Lung (tissue), 12 donors: ENCODE data around the gene LRPPRC. TPM values are rescaled to one million over a fixed set of nuclear protein-coding genes. Genes with fewer than 3 reads are reported as not detected.
A peak's percentile ranks its signal among the peaks of the same experiment; 100 is the strongest.

Source experiments
- ATAC-seq: fragments of 200-7000 bp; cut with Tn5 transposase; one replicate; pipeline ENCODE4 v1.9.1; 2020; ENCODE audit warnings: moderate number of reproducible peaks; ENCODE audit not compliant: insufficient read depth, low FRiP score
- DNase-seq, 3 donors: peaks; one replicate each; pipeline ENCODE4 v3.0.0-alpha.2; 2013 to 2017
- H3K27ac ChIP-seq, 2 donors: one replicate each; pipeline ENCODE4 v1.5.1; 2013; ENCODE audit warnings: mild to moderate bottlenecking in 2 of 2, moderate library complexity in 2 of 2, control low read depth in 1 of 2, inconsistent platforms in 1 of 2, low read depth in 1 of 2, low read length in 1 of 2
- H3K27me3 ChIP-seq, 3 donors: one replicate each; pipeline ENCODE4 v1.5.1; 2013; ENCODE audit warnings: low read length in 2 of 3; ENCODE audit not compliant: control insufficient read depth in 3 of 3, insufficient read depth in 3 of 3
- H3K36me3 ChIP-seq, 4 donors: one replicate each; pipeline ENCODE4 v1.5.1; 2013; ENCODE audit warnings: low read length in 4 of 4, mild to moderate bottlenecking in 1 of 4, moderate library complexity in 1 of 4; ENCODE audit not compliant: control insufficient read depth in 4 of 4, insufficient read depth in 4 of 4
- H3K4me1 ChIP-seq, 5 donors: one replicate each; pipeline ENCODE4 v1.5.1; 2013; ENCODE audit warnings: low read length in 5 of 5, mild to moderate bottlenecking in 2 of 5, moderate library complexity in 1 of 5; ENCODE audit not compliant: control insufficient read depth in 5 of 5, insufficient read depth in 5 of 5
- H3K4me3 ChIP-seq: one replicate; pipeline ENCODE4 v1.5.1; 2013; ENCODE audit warnings: mild to moderate bottlenecking, control low read depth, moderate library complexity
- H3K9ac ChIP-seq, 2 donors: one replicate each; pipeline ENCODE4 v1.5.1; 2013; ENCODE audit warnings: low read length in 2 of 2, control low read depth in 1 of 2; ENCODE audit not compliant: insufficient read depth in 1 of 2
- H3K9me3 ChIP-seq, 4 donors: one replicate each; pipeline ENCODE4 v1.5.1; 2013; ENCODE audit warnings: low read length in 3 of 4, mild to moderate bottlenecking in 1 of 4, moderate library complexity in 1 of 4; ENCODE audit not compliant: control insufficient read depth in 4 of 4, insufficient read depth in 3 of 4
- CTCF ChIP-seq: IDR thresholded peaks from 2 replicates; pipeline ENCODE4 v1.5.1; 2012; ENCODE audit warnings: mild to moderate bottlenecking; ENCODE audit errors: control extremely low read depth, extremely low read depth
- WGBS, 2 donors: extraction: QIAGEN DNeasy Blood & Tissue Kit; methylation state at CpG; one replicate each; pipeline ENCODE4 v1.1.7; 2013; 5-methylcytosine and 5-hydroxymethylcytosine counted together
- polyA plus RNA-seq, 2 donors: library from polyadenylated mRNA; stranded (reverse); fragments of 200-250 nt; gene quantifications; one replicate each; pipeline ENCODE4 v1.2.1, GENCODE V29; 2013
- total RNA-seq, 2 donors: library from RNA; depleted of rRNA in 1 of 2; stranded (reverse); fragments of >200 nt in 1 of 2; gene quantifications; one replicate each; pipeline ENCODE4 v1.2.1, GENCODE V29; 2014 to 2021
- donor health status: control.
- donor health status: control.
- donor health status: Bipolar disorder and iron deficiency.
- donor health status: healthy.
- donor health status: DM: yes; HTN: yes; CAD: no.

LRPPRC gene
- total and polyA plus RNA-seq, 4 donors: 29.5 to 96.6 (median 48.6) TPM

GRCh38 chr2:43899589-43899988 lies 96.2 kb downstream of the LRPPRC start:
- ATAC-seq (no peak), DNase-seq (no peak)
- no peak overlapping the region for H3K9ac ChIP-seq
- no peaks in the 10 kb centered on the region for H3K27me3 ChIP-seq
- peaks cover 0 to 7% (median 0%) of the 10 kb centered on the region in 5 donors for H3K4me1 ChIP-seq
- no peaks in the 10 kb centered on the region for H3K9me3 ChIP-seq
- 74 to 83% methylated on average over 2 of the region's 2 CpGs for WGBS, 2 donors
- H3K4me3 ChIP-seq: no peak overlapping the region
- peaks cover 5 to 37% (median 11%) of the 10 kb centered on the region in 4 donors for H3K36me3 ChIP-seq
- H3K27ac ChIP-seq: no peak overlapping the region
- TF ChIP-seq CTCF: no peak

- peaks cover 7 to 37% (median 13%) of the 10 kb centered on the region in 4 donors for H3K36me3 ChIP-seq
- peaks cover 0 to 7% (median 0%) of the 10 kb centered on the region in 5 donors for H3K4me1 ChIP-seq
- H3K9me3 ChIP-seq: no peaks in the 10 kb centered on the region
- DNase-seq: no peak
- no peak for ATAC-seq
- no peaks in the 10 kb centered on the region for H3K27me3 ChIP-seq
- H3K27ac ChIP-seq: no peak overlapping the region
- H3K4me3 ChIP-seq: no peak overlapping the region
- 86 to 93% methylated on average over 11 of the region's 11 CpGs for WGBS, 2 donors
- no peak overlapping the region for H3K9ac ChIP-seq
- no peak for TF ChIP-seq CTCF
Measured at GRCh38 chr2:43898838-43899346, 96.9 kb downstream of the LRPPRC start.

GRCh38 chr2:43898134-43898837 lies 97.5 kb downstream of the LRPPRC start:
- H3K36me3 ChIP-seq: peaks cover 10 to 39% (median 15%) of the 10 kb centered on the region in 4 donors
- DNase-seq (peak; percentile 56 to 63 (median 59)), ATAC-seq (peak; percentile 41)

More at GRCh38 chr2:43898134-43898837, 97.5 kb downstream of the LRPPRC start:
- peak overlapping the region in 1 of 2 donors; percentile 1 for H3K27ac ChIP-seq
- no peaks in the 10 kb centered on the region for H3K27me3 ChIP-seq
- H3K9ac ChIP-seq: no peak overlapping the region
- H3K4me3 ChIP-seq: no peak overlapping the region
- no peak for TF ChIP-seq CTCF
- peaks cover 0 to 7% (median 0%) of the 10 kb centered on the region in 5 donors for H3K4me1 ChIP-seq
- H3K9me3 ChIP-seq: no peaks in the 10 kb centered on the region
- WGBS, 2 donors: 64 to 73% methylated on average over 11 of the region's 11 CpGs
